A549 (cell line): ENCODE results near the gene RELN. TPM values are rescaled to one million over a fixed set of nuclear protein-coding genes. Genes with fewer than 3 reads are reported as not detected.

Experiments used
- ATAC-seq, 2 experiments: fragments of 200-7000 bp in 1 of 2; fragments of >200 bp in 1 of 2; cut with Nextera tagmentation in 1 of 2; cut with Tn5 transposase in 1 of 2; 3 replicates each; pipeline versions ENCODE4 v1.8.0 to v1.9.1; 2018 to 2020; ENCODE audit warnings: mild to moderate bottlenecking in 1 of 2, moderate library complexity in 1 of 2
- CTCF ChIA-PET: fragments of 300-600 bp; sonication (Branson Sonifier 250); formaldehyde crosslinking; extraction: SDS; loops from one replicate; lab custom pipeline; 2021; ENCODE audit warnings: antibody characterized with exemption, inconsistent platforms; lab: Yijun Ruan, JAX
- POLR2A ChIA-PET: fragments of 350-600 bp; formaldehyde crosslinking; extraction: SDS; loops from one replicate; lab custom pipeline; 2021; ENCODE audit warnings: antibody characterized with exemption, inconsistent platforms; lab: Yijun Ruan, JAX
- DNase-seq, 2 experiments: peaks; one replicate each; pipeline versions ENCODE4 v3.0.0 to v3.0.0-alpha.2; 2011 to 2016; ENCODE audit warnings: low read depth in 1 of 2, low spot score in 1 of 2
- FAIRE-seq: peaks from 2 replicates; lab custom pipeline; 2011; peaks lifted over from hg19 to GRCh38; lab: Jason Lieb, UNC
- H3K27ac ChIP-seq, 2 experiments: fragments of >200 bp; sonication (Bioruptor Twin); formaldehyde crosslinking; 3 replicates each; pipeline ENCODE4 v1.5.1; 2016 to 2017
- H3K4me1 ChIP-seq: fragments of >200 bp; sonication (Bioruptor Twin); formaldehyde crosslinking; 3 replicates; pipeline ENCODE4 v1.6.1; 2016
- H3K4me2 ChIP-seq: fragments of >200 bp; sonication (Bioruptor Twin); formaldehyde crosslinking; 3 replicates; pipeline ENCODE4 v1.6.1; 2016
- H3K4me3 ChIP-seq: fragments of >200 bp; sonication (Bioruptor Twin); formaldehyde crosslinking; 3 replicates; pipeline ENCODE4 v1.5.1; 2016
- H3K9me3 ChIP-seq: fragments of >200 bp; sonication (Bioruptor Twin); formaldehyde crosslinking; 3 replicates; pipeline ENCODE4 v1.6.1; 2016
- BHLHE40 ChIP-seq: IDR thresholded peaks from 2 replicates; pipeline ENCODE4 v1.6.1; 2012; ENCODE audit warnings: low read depth, low read length, inconsistent platforms
- CBX2 ChIP-seq: fragments of 200-600 bp; sonication (generic); IDR thresholded peaks from 2 replicates; pipeline ENCODE4 v1.6.1; 2016; ENCODE audit warnings: low read depth, mild to moderate bottlenecking, borderline replicate concordance
- CHD2 ChIP-seq: fragments of 150-350 bp; IDR thresholded peaks from 2 replicates; pipeline ENCODE4 v1.6.1; 2014; ENCODE audit warnings: low read length; ENCODE audit not compliant: partially characterized antibody
- EHMT2 ChIP-seq: fragments of 200-600 bp; sonication (generic); IDR thresholded peaks from 2 replicates; pipeline ENCODE4 v1.6.1; 2016; ENCODE audit warnings: antibody characterized with exemption, low read depth, mild to moderate bottlenecking, moderate library complexity
- EP300 ChIP-seq, 2 experiments: fragments of >200 bp; sonication (Bioruptor Twin); formaldehyde crosslinking; IDR thresholded peaks; 2 replicates in 1 of 2; 3 replicates in 1 of 2; pipeline ENCODE4 v1.6.1; 2016 to 2017
- FOXS1 ChIP-seq: fragments of 250-450 bp; sonication (Bioruptor Pico); IDR thresholded peaks from 2 replicates; pipeline ENCODE4 v1.5.0; 2020; ENCODE audit warnings: mild to moderate bottlenecking, moderate library complexity
- HEYL ChIP-seq: fragments of 250-450 bp; sonication (Bioruptor Pico); IDR thresholded peaks from 2 replicates; pipeline ENCODE4 v1.8.0; 2021; ENCODE audit warnings: mild to moderate bottlenecking, moderate library complexity
- HOXB5 ChIP-seq: fragments of 250-450 bp; sonication (Bioruptor Pico); IDR thresholded peaks from 2 replicates; pipeline ENCODE4 v1.5.0; 2020; ENCODE audit warnings: mild to moderate bottlenecking, moderate library complexity
- JUN ChIP-seq, 2 experiments: fragments of >200 bp; sonication (Bioruptor Twin); formaldehyde crosslinking; IDR thresholded peaks; 2 replicates in 1 of 2; 3 replicates in 1 of 2; pipeline ENCODE4 v1.6.1; 2016 to 2017
- JUNB ChIP-seq: fragments of >200 bp; sonication (Bioruptor Twin); formaldehyde crosslinking; IDR thresholded peaks from 2 replicates; pipeline ENCODE4 v1.6.1; 2016
- KDM1A ChIP-seq: fragments of 200-600 bp; sonication (generic); IDR thresholded peaks from 2 replicates; pipeline ENCODE4 v1.6.1; 2016; ENCODE audit warnings: low read depth, mild to moderate bottlenecking
- KDM5A ChIP-seq: fragments of 200-600 bp; sonication (generic); IDR thresholded peaks from 2 replicates; pipeline ENCODE4 v1.6.1; 2016; ENCODE audit warnings: antibody characterized with exemption, mild to moderate bottlenecking
- MAZ ChIP-seq: fragments of 150-350 bp; IDR thresholded peaks from 2 replicates; pipeline ENCODE4 v1.6.1; 2014; ENCODE audit warnings: antibody characterized with exemption, low read depth, low read length, borderline replicate concordance
- MYC ChIP-seq: IDR thresholded peaks from 2 replicates; pipeline ENCODE4 v1.6.1; 2012; ENCODE audit warnings: mild to moderate bottlenecking, inconsistent platforms, low read length, improper control_type of control experiment, borderline replicate concordance
- NPAS2 ChIP-seq: fragments of 250-450 bp; sonication (Bioruptor Pico); IDR thresholded peaks from 2 replicates; pipeline ENCODE4 v1.8.0; 2022; ENCODE audit warnings: mild to moderate bottlenecking, moderate library complexity, borderline replicate concordance
- NR3C1 ChIP-seq: fragments of >200 bp; sonication (Bioruptor Twin); formaldehyde crosslinking; IDR thresholded peaks from 3 replicates; pipeline ENCODE4 v1.6.1; 2017
- PBX3 ChIP-seq: IDR thresholded peaks from 2 replicates; pipeline ENCODE4 v1.6.1; 2012
- PHF8 ChIP-seq: fragments of 200-600 bp; sonication (generic); IDR thresholded peaks from 2 replicates; pipeline ENCODE4 v1.6.1; 2016; ENCODE audit warnings: low read depth, mild to moderate bottlenecking, antibody characterized with exemption, moderate library complexity, borderline replicate concordance
- RCOR1 ChIP-seq: fragments of 150-350 bp; IDR thresholded peaks from 2 replicates; pipeline ENCODE4 v1.6.1; 2014; ENCODE audit warnings: antibody characterized with exemption, low read length, low read depth
- RNF2 ChIP-seq: fragments of 200-600 bp; sonication (generic); IDR thresholded peaks from 2 replicates; pipeline ENCODE4 v1.6.1; 2016; ENCODE audit warnings: low read depth, mild to moderate bottlenecking, antibody characterized with exemption, moderate library complexity, borderline replicate concordance
- SMC3 ChIP-seq: fragments of >200 bp; sonication (Bioruptor Twin); formaldehyde crosslinking; IDR thresholded peaks from 3 replicates; pipeline ENCODE4 v1.6.1; 2018; ENCODE audit warnings: inconsistent platforms
- TP53 ChIP-seq: fragments of 250-450 bp; sonication (Bioruptor Pico); IDR thresholded peaks from 2 replicates; pipeline ENCODE4 v1.5.0; 2021; ENCODE audit warnings: mild to moderate bottlenecking, moderate library complexity
- WGBS: methylation state at CpG from one replicate; pipeline ENCODE4 v1.1.6; 2017; ENCODE audit errors: missing lambda C conversion rate; 5-methylcytosine and 5-hydroxymethylcytosine counted together
- polyA plus RNA-seq, 4 experiments: library from polyadenylated mRNA; depleted of rRNA in 3 of 4; stranded (reverse); fragments of >200 nt; fragmentation: RNase III in 1 of 4; extraction: RNeasy Plus Mini Kit Qiagen cat#74134 plus additional on column Dnase treatment in 1 of 4; gene quantifications; 2 replicates in 3 of 4; 3 replicates in 1 of 4; pipeline ENCODE4 v1.2.3, GENCODE V29; 2011 to 2017
- TF ChIP-seq, protein P1 (sequence below): fragments of 200-600 bp; sonication (generic); IDR thresholded peaks from 2 replicates; pipeline ENCODE4 v1.6.1; 2016; ENCODE audit warnings: antibody characterized with exemption, mild to moderate bottlenecking, moderate library complexity
- TF ChIP-seq, protein P2 (sequence below): fragments of >200 bp; sonication (Bioruptor Twin); formaldehyde crosslinking; IDR thresholded peaks from 2 replicates; pipeline ENCODE4 v1.6.1; 2016
- TF ChIP-seq, protein P3 (sequence below): fragments of 150-350 bp; IDR thresholded peaks from 2 replicates; pipeline ENCODE4 v1.6.1; 2014; ENCODE audit warnings: low read depth, mild to moderate bottlenecking, low read length

Gene RELN
- polyA plus RNA-seq, 2 of the 4 experiments (the other 2 are of a cell fraction) = not detected

GRCh38 chr7:103988468-103989199, 824 bp downstream of the RELN start:
- ChIA-PET CTCF (interaction anchor here (1.4 kb wide), 1 partner anchor 10 kb away, joined by 3 read pairs; no protein-coding TSS in a partner anchor), POLR2A (no interaction called here)
- FAIRE-seq = no peak
- no peak for TF ChIP-seq PHF8
- TF ChIP-seq BHLHE40 = no peak
- TF ChIP-seq KDM1A = no peak
- TF ChIP-seq, protein P1, sequence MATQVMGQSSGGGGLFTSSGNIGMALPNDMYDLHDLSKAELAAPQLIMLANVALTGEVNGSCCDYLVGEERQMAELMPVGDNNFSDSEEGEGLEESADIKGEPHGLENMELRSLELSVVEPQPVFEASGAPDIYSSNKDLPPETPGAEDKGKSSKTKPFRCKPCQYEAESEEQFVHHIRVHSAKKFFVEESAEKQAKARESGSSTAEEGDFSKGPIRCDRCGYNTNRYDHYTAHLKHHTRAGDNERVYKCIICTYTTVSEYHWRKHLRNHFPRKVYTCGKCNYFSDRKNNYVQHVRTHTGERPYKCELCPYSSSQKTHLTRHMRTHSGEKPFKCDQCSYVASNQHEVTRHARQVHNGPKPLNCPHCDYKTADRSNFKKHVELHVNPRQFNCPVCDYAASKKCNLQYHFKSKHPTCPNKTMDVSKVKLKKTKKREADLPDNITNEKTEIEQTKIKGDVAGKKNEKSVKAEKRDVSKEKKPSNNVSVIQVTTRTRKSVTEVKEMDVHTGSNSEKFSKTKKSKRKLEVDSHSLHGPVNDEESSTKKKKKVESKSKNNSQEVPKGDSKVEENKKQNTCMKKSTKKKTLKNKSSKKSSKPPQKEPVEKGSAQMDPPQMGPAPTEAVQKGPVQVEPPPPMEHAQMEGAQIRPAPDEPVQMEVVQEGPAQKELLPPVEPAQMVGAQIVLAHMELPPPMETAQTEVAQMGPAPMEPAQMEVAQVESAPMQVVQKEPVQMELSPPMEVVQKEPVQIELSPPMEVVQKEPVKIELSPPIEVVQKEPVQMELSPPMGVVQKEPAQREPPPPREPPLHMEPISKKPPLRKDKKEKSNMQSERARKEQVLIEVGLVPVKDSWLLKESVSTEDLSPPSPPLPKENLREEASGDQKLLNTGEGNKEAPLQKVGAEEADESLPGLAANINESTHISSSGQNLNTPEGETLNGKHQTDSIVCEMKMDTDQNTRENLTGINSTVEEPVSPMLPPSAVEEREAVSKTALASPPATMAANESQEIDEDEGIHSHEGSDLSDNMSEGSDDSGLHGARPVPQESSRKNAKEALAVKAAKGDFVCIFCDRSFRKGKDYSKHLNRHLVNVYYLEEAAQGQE = no peak
- TF ChIP-seq, protein P2, sequence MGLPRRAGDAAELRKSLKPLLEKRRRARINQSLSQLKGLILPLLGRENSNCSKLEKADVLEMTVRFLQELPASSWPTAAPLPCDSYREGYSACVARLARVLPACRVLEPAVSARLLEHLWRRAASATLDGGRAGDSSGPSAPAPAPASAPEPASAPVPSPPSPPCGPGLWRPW = no peak
- no peak for TF ChIP-seq RNF2
- TF ChIP-seq PBX3 = no peak
- no peak for TF ChIP-seq KDM5A
- TF ChIP-seq MAZ = no peak
- no peak for TF ChIP-seq FOXS1
- no peak for TF ChIP-seq HEYL (CRISPR knock-in tag)
- TF ChIP-seq SMC3 = no peak
- DNase-seq = peak in 1 of 2 experiments; percentile 2
- peak in 1 of 2 experiments; percentile 19; a peak in 3 of 6 replicates for ATAC-seq
- Histone ChIP-seq H3K4me1 (peaks cover 7% of the 10 kb centered on the region; the same call in 1 of the 3 replicates), H3K4me3 (peak overlapping the region; percentile 44; the same call in 2 of the 3 replicates), H3K4me2 (peak overlapping the region; percentile 82), H3K27ac (no peak overlapping the region), H3K9me3 (no peaks in the 10 kb centered on the region)
- 37% methylated on average over 37 of the region's 37 CpGs for WGBS

- H3K4me2 ChIP-seq = no peak overlapping the region
- H3K4me1 ChIP-seq = peaks cover 7% of the 10 kb centered on the region; the same call in 1 of the 3 replicates
- FAIRE-seq = no peak
- H3K27ac ChIP-seq = no peak overlapping the region
- DNase-seq = no peak
- no peak for TF ChIP-seq NPAS2 (CRISPR knock-in tag)
- TF ChIP-seq, protein P3, sequence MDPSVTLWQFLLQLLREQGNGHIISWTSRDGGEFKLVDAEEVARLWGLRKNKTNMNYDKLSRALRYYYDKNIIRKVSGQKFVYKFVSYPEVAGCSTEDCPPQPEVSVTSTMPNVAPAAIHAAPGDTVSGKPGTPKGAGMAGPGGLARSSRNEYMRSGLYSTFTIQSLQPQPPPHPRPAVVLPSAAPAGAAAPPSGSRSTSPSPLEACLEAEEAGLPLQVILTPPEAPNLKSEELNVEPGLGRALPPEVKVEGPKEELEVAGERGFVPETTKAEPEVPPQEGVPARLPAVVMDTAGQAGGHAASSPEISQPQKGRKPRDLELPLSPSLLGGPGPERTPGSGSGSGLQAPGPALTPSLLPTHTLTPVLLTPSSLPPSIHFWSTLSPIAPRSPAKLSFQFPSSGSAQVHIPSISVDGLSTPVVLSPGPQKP = no peak
- TF ChIP-seq MYC = no peak
- TF ChIP-seq RCOR1 = no peak
- no peak for TF ChIP-seq HOXB5 (CRISPR knock-in tag)
- TF ChIP-seq NR3C1 = no peak
- no peak for TF ChIP-seq PBX3
- TF ChIP-seq KDM5A = no peak
- no peak for TF ChIP-seq JUN (IDR thresholded peaks at IDR 0.05)
- no peak for TF ChIP-seq JUNB
- TF ChIP-seq EP300 (IDR thresholded peaks at IDR 0.05) = no peak
- no peak for TF ChIP-seq EHMT2
- TF ChIP-seq CHD2 = no peak
- no peak for TF ChIP-seq TP53 (CRISPR knock-in tag)
- TF ChIP-seq CBX2 = no peak
- H3K4me3 ChIP-seq = no peak overlapping the region
- WGBS = 47% methylated on average over 7 of the region's 7 CpGs
- no peaks in the 10 kb centered on the region for H3K9me3 ChIP-seq
- ChIA-PET CTCF (interaction anchor here (0.6 to 0.7 kb wide), 2 partner anchors 27 to 275 kb away, joined by 5 to 6 read pairs; no protein-coding TSS in a partner anchor), POLR2A (no interaction called here)
- ATAC-seq = no peak
Observed at GRCh38 chr7:103987451-103987850, 2.0 kb downstream of the RELN start.
